DMS79 (cell line): ENCODE measurements around the gene LGALS8.

Experiments used
- DNase-seq: peaks from one replicate; lab custom pipeline; 2025; lab: John Stamatoyannopoulos, UW

The LGALS8 gene

DNA sequence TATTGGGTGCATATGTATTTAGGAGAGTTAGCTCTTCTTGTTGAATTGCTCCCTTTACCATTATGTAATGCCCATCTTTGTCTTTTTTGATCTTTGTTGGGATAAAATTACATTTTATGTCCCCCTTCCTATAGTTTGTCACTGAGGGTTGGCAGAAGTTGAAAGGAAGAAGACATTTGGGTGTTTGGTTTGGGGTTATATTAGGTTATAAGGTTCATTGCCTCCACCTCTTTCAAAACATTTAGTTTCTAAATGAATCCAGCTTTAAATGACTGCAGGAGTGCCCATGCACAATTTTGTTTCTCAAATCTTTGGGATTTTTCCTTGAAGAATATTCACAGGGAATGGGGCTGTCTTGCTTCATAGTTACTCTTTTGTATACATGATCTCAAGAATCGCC, 14.6 kb upstream of the LGALS8 start:
- DNase-seq, result no peak

DNA sequence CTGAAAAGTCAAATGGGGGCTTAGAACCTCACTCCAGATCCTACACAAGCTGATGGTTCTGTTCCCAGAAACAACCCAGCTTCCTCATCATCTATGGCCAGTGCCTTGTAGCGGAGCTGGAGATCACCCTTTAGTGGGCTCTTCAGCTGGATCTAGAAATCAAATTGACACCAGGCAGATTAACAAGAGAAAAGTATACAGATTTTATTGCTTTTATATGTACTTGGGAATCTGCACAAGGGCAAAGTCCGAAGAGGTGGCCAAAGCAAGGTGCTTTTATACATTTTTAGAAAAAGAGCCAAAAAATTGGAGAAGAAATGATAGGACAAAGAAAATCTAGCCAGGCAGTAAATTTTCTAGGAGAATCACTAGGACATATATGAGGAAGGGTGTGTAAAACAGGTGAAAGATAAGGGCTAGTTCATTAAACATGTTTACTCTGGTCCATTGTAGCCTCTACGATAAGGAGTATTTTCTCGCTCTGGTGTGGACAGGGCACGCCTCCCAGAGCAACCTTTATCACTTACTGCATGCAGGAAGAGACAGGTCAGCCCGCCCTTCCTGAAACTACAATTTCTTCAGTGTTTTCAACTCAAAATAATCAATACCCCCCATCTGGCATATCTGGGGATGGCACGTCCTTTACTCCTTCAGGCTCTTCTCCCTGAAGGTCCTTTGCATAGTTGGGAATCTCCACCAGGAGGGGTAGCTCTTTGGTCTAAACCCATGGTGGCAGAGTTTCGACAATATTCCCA, 14.0 kb upstream of the LGALS8 start:
- no peak for DNase-seq

GRCh38 chr1:236511735-236512418, 11.9 kb upstream of the LGALS8 start:
- no peak for DNase-seq

DNA sequence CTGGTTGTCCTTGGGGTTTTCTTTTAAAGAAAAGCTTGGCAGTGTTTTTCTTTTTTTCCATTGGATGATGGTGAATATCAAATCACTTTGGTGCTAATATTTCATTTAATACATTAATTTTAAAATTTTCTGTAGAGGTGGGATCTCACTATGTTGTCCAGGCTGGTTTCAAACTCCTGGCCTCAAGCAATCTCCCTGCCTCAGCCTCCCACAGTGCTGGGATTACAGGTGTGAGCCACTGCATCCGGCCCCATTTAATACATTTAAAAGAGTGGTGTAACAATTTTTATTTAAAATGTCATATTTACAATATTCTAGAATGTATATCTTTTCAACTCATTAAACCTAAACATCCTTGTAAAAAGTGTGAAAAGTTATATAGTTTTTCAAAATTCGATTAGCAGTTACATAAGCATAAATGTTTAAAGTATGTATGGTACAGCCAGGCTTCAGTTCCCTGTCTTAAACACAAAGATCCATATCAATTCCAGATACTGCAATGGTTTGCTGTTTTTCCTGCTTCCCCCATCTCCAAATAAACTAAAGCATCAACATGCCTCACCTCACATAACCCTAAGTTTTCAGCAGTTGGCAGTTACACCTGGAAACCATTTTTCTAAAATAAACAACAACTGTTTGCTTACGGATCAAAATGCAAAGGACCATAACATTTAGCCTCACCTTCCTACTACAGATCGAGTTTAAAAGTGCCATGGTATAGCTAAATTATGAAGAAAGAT, 8.9 kb upstream of the LGALS8 start:
- DNase-seq, result peak; percentile 80

DNA sequence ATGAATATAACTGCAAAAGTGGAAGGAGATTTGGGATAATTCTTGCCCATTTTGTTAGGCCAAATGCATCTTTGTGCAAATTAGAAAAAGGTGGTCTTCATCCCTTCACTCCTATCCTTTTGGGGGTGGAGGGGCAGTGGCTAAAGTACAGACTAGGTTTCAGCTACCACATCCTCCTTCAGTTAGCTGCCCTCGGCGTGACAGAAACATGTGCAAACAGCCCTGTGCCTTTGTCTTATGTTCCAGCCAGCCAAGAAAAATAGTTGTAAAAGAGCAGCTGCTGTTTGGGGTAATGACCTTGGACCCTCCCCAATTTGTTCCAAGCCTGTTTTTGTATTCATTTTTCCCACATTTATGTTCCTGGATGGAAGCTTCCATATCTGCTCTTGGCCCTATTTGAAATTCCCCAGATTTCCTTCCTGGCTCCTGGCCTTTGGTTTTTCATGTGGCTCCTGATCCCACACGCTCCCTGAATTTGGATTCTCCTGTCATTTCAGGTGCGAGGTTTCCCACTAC, 8.3 kb upstream of the LGALS8 start:
- peak; percentile 87 for DNase-seq

- peak; percentile 62 for DNase-seq
Measured at GRCh38 chr1:236516929-236517704, 6.7 kb upstream of the LGALS8 start.

DNA sequence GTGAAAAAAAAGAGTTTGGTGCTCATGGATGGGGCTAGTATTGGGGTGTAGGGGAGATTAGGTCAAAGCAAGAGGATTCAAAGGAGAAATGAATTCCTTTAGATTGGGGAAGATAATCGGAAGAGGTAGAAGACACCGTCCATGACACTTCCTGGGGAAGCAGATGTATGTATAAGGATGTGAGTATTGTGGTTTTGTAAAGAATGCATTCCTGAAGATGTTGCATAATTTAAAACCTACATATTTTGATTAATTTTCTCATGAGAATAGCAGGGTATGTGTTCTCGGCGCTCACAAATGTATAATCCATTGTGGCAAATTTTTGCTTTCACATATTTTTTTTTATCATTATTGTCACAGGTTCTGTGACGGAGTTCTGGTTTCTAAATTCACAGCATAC, 5.5 kb upstream of the LGALS8 start:
- DNase-seq, result no peak

- no peak for DNase-seq
Measured at GRCh38 chr1:236520445-236521005, 3.3 kb upstream of the LGALS8 start.

GRCh38 chr1:236522937-236523703, 662 bp upstream of the LGALS8 start:
- no peak for DNase-seq

GRCh38 chr1:236524142-236524894, 536 bp downstream of the LGALS8 start:
- no peak for DNase-seq

GRCh38 chr1:236524895-236525184, 1.1 kb downstream of the LGALS8 start:
- DNase-seq, result no peak

DNA sequence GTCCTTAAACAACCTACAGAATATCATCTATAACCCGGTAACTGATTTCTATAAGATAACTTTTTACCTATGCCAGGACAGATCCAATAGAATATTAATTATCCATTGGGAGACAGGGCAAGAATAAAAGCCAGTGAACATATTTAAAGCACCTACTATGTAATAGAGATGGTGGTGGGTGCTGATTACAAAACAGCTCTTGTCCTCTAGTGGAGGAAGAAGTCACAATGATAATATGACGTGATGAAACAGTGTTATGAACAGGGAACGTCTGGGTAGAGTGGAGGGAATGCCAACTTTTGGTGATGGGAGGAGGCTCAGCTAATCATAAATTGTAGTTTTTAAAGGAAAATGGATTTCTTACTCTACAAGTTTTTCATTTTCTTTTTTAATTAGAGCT, 2.3 kb downstream of the LGALS8 start:
- no peak for DNase-seq

GRCh38 chr1:236530286-236530685, 6.5 kb downstream of the LGALS8 start:
- DNase-seq, result no peak

DNA sequence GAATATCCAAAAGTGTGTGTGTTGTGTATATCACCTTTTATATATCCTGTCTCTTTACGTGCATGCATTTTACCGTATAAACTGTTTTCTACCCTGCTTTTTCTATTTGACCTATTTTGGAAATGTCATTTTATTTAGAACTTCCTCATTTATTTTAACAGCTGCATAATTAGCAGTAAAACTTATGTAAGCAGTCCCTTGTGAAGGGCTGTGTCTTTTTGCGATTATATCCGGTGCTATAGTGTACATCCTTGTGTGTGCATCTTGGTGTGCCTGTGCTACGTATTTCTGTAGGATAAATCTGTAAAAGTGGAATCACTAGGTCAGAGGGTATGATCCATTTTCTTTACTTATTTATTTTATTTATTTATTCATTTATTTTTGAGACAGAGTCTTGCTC, 7.2 kb downstream of the LGALS8 start:
- DNase-seq, result no peak

DNA sequence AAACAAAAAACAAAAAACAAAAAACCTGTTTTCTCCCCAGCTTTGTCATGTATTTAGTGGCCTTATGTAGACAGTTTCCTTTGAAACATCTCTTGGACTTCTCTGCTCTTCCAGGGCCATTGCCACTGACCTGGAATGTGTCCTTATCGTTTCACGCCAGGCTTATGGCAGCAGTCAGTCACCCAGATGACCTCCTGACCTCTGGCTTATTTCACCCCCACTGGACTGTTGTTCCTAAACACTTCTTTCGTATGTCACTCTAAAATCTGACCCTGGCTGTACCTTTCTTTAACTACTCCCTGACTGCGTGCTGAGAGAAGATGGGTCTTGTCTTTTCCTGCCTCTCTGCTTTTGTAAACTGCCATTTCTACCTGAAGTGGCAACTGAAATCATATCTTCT, 9.1 kb downstream of the LGALS8 start:
- no peak for DNase-seq

DNA sequence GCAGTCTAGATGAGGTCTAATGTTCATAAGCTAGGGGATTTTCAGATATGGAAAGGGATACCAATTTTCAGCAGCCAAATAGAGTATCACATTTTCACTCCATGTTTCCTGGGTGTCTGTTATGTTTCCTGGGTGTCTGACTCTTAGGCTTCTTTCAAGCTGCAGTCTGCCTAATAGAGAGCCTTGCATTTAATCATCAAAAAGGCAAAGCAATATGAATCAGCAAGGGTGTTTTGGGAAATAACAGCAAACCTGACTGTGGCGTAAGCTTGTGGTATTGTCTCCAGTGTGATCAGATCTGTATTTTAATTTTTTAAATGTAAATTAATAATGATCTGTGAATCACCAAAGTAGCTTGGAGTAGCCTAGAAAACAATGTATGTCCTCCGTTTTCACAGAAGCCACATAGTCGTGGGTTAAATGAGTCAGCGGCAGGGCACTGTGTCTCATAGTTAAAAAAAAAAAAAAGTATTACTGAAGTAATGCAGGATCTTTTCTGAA, 10.4 kb downstream of the LGALS8 start:
- no peak for DNase-seq

GRCh38 chr1:236535190-236535589, 11.4 kb downstream of the LGALS8 start:
- DNase-seq, result no peak

DNA sequence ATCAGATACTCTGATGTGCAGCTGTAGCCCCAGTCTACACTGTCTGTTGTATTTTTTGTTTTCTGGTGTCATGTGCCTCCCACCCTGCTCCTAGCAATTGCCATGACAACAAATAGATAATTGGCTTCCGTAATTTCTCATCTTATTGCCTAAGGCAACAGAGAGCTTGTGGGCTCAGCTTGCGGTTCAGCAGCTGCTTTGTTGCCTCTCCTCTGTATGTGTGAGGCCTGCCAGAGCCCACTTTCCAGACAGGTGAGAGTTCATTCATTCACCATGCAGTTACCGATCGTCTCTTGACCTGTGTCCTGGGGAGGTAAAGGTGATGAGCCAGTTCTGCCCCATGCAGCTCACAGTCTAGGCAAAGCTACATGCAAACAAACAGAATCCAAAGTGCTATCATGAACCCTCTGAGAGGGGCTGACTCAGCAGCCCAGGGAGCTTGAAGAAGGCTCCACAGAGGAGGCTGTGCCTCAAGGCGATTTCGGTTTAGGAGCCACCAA, 11.9 kb downstream of the LGALS8 start:
- no peak for DNase-seq

DNA sequence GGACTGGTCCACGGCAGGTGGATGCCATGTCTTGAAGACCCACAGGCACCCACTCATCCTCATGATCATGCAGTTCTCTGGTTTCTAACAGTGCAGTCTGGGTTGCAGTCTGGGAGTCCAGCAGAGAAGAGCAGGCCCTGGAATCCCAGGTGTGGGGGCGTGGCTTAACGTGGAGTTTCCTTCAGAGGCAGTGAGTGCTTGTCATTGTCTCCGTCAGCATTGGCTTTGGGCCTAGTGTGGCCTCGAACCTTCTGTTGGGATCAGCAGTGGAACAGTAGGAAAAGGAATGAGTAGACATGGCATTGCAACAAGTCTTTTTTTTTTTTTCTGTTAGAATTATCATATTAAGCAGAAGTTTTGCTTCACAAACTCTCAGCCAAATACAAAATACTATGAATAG, 12.8 kb downstream of the LGALS8 start:
- DNase-seq, result no peak
